BLaER1 (cell line): Measurements from ENCODE around the gene ACSL4.
"Not testable (repeated sequence)": the region's sequence is repeated elsewhere in the genome, so short reads cannot be mapped to it uniquely, and the experiment has no call there.

Source experiments
- H3K27ac ChIP-seq: shearing (Covaris generic); formaldehyde crosslinking; 2 replicates; pipeline ENCODE4 v1.8.1; 2022
- H3K27me3 ChIP-seq: shearing (Covaris generic); formaldehyde crosslinking; 2 replicates; pipeline ENCODE4 v1.8.1; 2022
- H3K36me3 ChIP-seq: shearing (Covaris generic); formaldehyde crosslinking; 2 replicates; pipeline ENCODE4 v1.8.1; 2022
- H3K4me1 ChIP-seq: shearing (Covaris generic); formaldehyde crosslinking; 2 replicates; pipeline ENCODE4 v1.8.1; 2022
- H3K4me2 ChIP-seq: shearing (Covaris generic); formaldehyde crosslinking; 2 replicates; pipeline ENCODE4 v1.8.1; 2022
- H3K4me3 ChIP-seq: shearing (Covaris generic); formaldehyde crosslinking; 2 replicates; pipeline ENCODE4 v1.8.1; 2022
- H3K9ac ChIP-seq: shearing (Covaris generic); formaldehyde crosslinking; 2 replicates; pipeline ENCODE4 v1.8.1; 2022
- H3K9me3 ChIP-seq: shearing (Covaris generic); formaldehyde crosslinking; 2 replicates; pipeline ENCODE4 v1.8.1; 2022
- H4K20me1 ChIP-seq: shearing (Covaris generic); formaldehyde crosslinking; 2 replicates; pipeline ENCODE4 v1.8.1; 2022
- Cebpa-rat ChIP-seq: shearing (Covaris generic); IDR thresholded peaks from 2 replicates; pipeline ENCODE4 v1.8.1; 2022

ACSL4 gene

DNA sequence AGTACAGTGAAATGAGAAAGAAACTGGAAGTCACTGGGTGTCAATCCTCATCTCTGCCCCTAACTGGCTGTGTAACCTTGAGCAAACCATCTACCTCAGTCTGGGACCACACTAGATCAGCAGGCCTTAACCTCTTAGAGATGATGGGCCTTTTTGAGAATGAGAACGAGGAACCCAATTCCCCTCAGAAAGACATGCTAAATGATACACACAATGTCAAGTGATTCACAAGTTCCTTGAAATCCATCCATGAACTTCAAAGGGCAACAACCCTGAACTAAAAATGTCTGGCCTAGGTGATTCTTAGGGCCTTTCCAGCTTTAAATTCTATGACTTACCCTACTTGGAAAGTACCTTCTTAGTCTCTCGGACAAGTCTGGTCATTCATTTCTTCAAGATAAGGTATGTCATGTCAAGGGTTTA lies 47.4 kb downstream of the ACSL4 start:
- Histone ChIP-seq H3K4me3 (no peak overlapping the region), H3K9ac (no peak overlapping the region), H4K20me1 (peaks cover 66% of the 10 kb centered on the region), H3K4me1 (no peaks in the 10 kb centered on the region), H3K27ac (no peak overlapping the region), H3K27me3 (peaks cover 87% of the 10 kb centered on the region), H3K9me3 (no peaks in the 10 kb centered on the region), H3K4me2 (no peak overlapping the region), H3K36me3 (peaks cover 5% of the 10 kb centered on the region)
- TF ChIP-seq Cebpa-rat: no peak

DNA sequence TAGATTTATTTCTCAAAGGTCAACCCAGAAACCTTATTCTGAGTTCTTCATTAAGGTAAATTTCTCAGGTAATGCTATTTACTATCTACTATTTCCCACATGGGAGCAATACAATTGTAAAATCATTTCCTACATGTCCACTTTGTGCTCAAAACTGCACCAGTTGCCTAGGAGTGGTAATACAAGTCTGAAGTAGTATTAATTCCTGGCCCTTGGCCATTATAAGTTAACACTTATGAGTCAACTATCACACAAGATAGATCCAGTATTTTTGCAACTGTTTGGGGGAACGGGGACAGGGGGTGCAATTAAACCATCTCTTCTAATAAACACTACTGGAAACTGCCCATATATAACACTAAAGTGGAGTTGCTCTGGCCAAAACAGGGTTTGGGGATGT lies 48.9 kb downstream of the ACSL4 start:
- no peak for TF ChIP-seq Cebpa-rat
- H3K36me3 ChIP-seq: peaks cover 16% of the 10 kb centered on the region
- H3K27ac ChIP-seq: no peak overlapping the region
- H3K9me3 ChIP-seq: no peaks in the 10 kb centered on the region
- H3K4me3 ChIP-seq: no peak overlapping the region
- H4K20me1 ChIP-seq: peaks cover 80% of the 10 kb centered on the region
- H3K4me1 ChIP-seq: no peaks in the 10 kb centered on the region
- no peak overlapping the region for H3K9ac ChIP-seq
- no peak overlapping the region for H3K4me2 ChIP-seq
- H3K27me3 ChIP-seq: peaks cover 84% of the 10 kb centered on the region

DNA sequence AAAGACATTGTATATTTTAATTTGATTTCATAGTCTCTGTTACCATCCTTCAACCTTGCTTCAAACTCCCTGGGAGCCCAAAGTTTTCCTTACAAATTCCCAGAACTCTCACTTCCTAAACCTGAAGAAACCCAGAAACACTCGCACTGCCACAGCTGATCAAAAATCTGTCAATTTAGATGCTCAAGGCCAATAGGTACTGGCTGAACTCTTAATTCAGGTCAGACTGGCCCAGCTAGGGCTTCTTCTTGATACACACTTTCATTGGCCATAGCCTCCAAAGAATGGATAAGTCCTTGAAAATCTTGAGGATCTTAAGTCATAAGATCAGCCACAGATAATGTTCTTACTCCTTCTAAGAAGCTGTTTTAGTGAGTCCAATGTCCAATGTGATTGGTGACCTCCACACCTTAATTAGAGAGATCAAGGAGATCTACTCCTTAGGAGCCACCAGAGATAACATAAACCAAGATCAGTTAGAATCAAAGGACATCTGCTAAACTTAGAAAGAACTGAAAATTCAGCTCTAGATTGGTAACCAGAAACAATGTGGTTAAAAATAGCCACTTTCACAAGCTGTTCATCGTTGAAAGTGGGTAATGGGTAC lies 51.5 kb downstream of the ACSL4 start:
- Histone ChIP-seq H3K27ac (no peak overlapping the region), H3K9ac (no peak overlapping the region), H3K36me3 (peaks cover 36% of the 10 kb centered on the region), H3K4me2 (no peak overlapping the region), H3K9me3 (no peaks in the 10 kb centered on the region), H3K4me1 (no peaks in the 10 kb centered on the region), H4K20me1 (peaks cover 65% of the 10 kb centered on the region), H3K4me3 (no peak overlapping the region), H3K27me3 (peaks cover 83% of the 10 kb centered on the region)
- TF ChIP-seq Cebpa-rat: no peak

DNA sequence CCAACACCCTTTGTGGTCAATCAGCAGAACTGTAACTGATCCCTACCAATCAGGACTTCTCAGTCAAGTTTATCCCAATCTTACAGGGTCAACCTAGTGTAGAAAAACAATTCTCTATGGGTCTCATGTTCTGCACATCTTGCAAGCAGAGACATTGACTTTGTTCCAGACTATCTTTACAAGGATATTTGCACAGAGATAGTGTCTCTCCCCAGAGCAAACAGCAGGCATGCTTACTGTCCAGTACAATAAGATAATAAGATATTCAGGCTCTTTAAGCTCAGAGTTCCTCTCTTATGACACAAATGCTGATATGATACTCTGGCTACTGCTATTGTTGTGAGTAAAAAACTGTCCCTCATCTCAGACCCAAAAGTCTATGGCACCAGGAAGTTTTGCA lies 53.2 kb downstream of the ACSL4 start:
- H4K20me1 ChIP-seq: peaks cover 49% of the 10 kb centered on the region
- no peak overlapping the region for H3K4me3 ChIP-seq
- H3K9ac ChIP-seq: no peak overlapping the region
- no peak for TF ChIP-seq Cebpa-rat
- no peaks in the 10 kb centered on the region for H3K4me1 ChIP-seq
- H3K36me3 ChIP-seq: peaks cover 50% of the 10 kb centered on the region
- H3K27me3 ChIP-seq: peaks cover 87% of the 10 kb centered on the region
- H3K27ac ChIP-seq: no peak overlapping the region
- H3K4me2 ChIP-seq: no peak overlapping the region
- no peaks in the 10 kb centered on the region for H3K9me3 ChIP-seq

GRCh38 chrX:109672239-109672638 lies 60.8 kb downstream of the ACSL4 start:
- Histone ChIP-seq H3K9me3 (peaks cover 13% of the 10 kb centered on the region), H3K36me3 (peaks cover 65% of the 10 kb centered on the region), H3K4me2 (no peak overlapping the region), H3K4me3 (no peak overlapping the region), H3K27me3 (peaks cover 58% of the 10 kb centered on the region), H3K9ac (no peak overlapping the region), H3K4me1 (no peaks in the 10 kb centered on the region), H3K27ac (no peak overlapping the region), H4K20me1 (peaks cover 5% of the 10 kb centered on the region; the same call in 1 of the 2 replicates)
- no peak for TF ChIP-seq Cebpa-rat

- H4K20me1 ChIP-seq, H3K9ac ChIP-seq, H3K4me2 ChIP-seq, H3K4me1 ChIP-seq, H3K27ac ChIP-seq, H3K4me3 ChIP-seq: not testable (repeated sequence)
- H3K27me3 ChIP-seq: peaks cover 59% of the 10 kb centered on the region
- H3K36me3 ChIP-seq: peaks cover 69% of the 10 kb centered on the region
- H3K9me3 ChIP-seq: peaks cover 13% of the 10 kb centered on the region
Observed at GRCh38 chrX:109671170-109671569, 61.9 kb downstream of the ACSL4 start.

DNA sequence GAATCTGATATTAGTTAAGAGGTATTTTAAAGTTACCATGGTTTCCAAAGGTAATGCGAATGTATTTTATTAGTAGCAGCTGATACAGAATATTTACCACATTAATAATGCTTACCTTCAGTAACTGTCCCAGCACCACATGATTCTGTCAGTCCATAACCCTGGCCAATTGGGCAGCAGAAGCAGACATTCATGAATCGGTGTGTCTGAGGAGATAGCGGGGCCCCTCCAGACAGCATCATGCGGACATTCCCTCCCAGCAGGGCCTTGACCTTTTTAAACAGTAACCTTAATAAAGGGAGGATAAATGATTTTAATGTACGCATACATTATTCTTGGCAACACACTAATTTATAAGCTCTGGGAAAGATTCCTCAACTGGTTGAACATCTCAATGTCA lies 65.1 kb downstream of the ACSL4 start:
- Histone ChIP-seq H4K20me1 (peaks cover 6% of the 10 kb centered on the region; the same call in 1 of the 2 replicates), H3K9ac (no peak overlapping the region), H3K27me3 (peaks cover 49% of the 10 kb centered on the region), H3K4me3 (no peak overlapping the region), H3K36me3 (peaks cover 66% of the 10 kb centered on the region), H3K9me3 (peaks cover 13% of the 10 kb centered on the region), H3K4me2 (no peak overlapping the region), H3K4me1 (no peaks in the 10 kb centered on the region), H3K27ac (no peak overlapping the region)
- TF ChIP-seq Cebpa-rat: no peak

GRCh38 chrX:109660435-109661143 lies 72.5 kb downstream of the ACSL4 start:
- Histone ChIP-seq H3K27ac (no peak overlapping the region), H3K4me3 (no peak overlapping the region), H3K4me2 (no peak overlapping the region), H3K4me1 (no peaks in the 10 kb centered on the region), H4K20me1 (peaks cover under 1% of the 10 kb centered on the region; the same call in 1 of the 2 replicates), H3K27me3 (peaks cover 37% of the 10 kb centered on the region), H3K9me3 (peaks cover 5% of the 10 kb centered on the region), H3K9ac (no peak overlapping the region), H3K36me3 (peaks cover 53% of the 10 kb centered on the region)
- TF ChIP-seq Cebpa-rat: no peak

DNA sequence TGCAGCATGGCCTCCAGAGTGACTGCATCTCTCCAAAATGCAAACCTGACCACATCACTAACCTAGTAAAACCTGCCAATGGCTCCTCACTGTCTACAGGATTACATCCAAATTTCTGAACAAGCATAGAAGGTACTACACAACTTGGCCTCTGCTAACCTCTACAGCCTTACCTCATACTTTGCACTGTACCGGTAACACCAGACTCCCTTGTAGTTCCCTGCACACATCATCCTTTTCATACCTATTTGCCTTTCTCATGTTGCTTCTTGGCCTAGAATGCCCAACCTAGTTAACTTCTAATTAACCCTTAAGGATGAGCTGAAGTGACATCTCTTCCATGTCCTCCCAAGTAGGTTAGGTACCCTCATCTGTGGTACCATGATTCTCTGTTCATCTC lies 74.7 kb downstream of the ACSL4 start:
- Histone ChIP-seq H3K27me3 (peaks cover 36% of the 10 kb centered on the region), H4K20me1 (peaks cover 12% of the 10 kb centered on the region), H3K9me3 (peaks cover 5% of the 10 kb centered on the region), H3K27ac (no peak overlapping the region), H3K9ac (no peak overlapping the region), H3K4me3 (no peak overlapping the region), H3K36me3 (peaks cover 48% of the 10 kb centered on the region), H3K4me1 (no peaks in the 10 kb centered on the region), H3K4me2 (no peak overlapping the region)
- TF ChIP-seq Cebpa-rat: no peak

- not testable (repeated sequence) for H3K4me3 ChIP-seq, H3K27ac ChIP-seq, H3K9me3 ChIP-seq, H3K4me1 ChIP-seq, H3K4me2 ChIP-seq, H3K9ac ChIP-seq
- Histone ChIP-seq H3K27me3 (peaks cover 30% of the 10 kb centered on the region), H4K20me1 (peaks cover 12% of the 10 kb centered on the region), H3K36me3 (peaks cover 38% of the 10 kb centered on the region)
Observed at GRCh38 chrX:109657364-109657763, 75.7 kb downstream of the ACSL4 start.
